Breast epithelium (tissue), 3 donors: ENCODE data around the gene ADGRV1.

Experiments used
- CTCF ChIP-seq, 3 donors: fragments of 450-650 bp; IDR thresholded peaks; one replicate each; pipeline ENCODE4 v1.5.1; 2016 to 2017; ENCODE audit warnings: antibody characterized with exemption in 3 of 3, mild to moderate bottlenecking in 3 of 3, moderate library complexity in 3 of 3
- POLR2A ChIP-seq: fragments of 450-650 bp; IDR thresholded peaks from one replicate; pipeline ENCODE4 v1.6.1; 2016; ENCODE audit warnings: antibody characterized with exemption, mild to moderate bottlenecking, moderate library complexity

- TF ChIP-seq CTCF (IDR thresholded peaks at IDR 0.05) (no peak), POLR2A (no peak)
These were observed 159.8 kb downstream of the ADGRV1 start for GRCh38 chr5:90718387-90718786.
